NCI-H2029 (cell line): ENCODE results near the gene TNF.
"Not testable (repeated sequence)": the region's sequence is repeated elsewhere in the genome, so short reads cannot be mapped to it uniquely, and the experiment has no call there.

ENCODE experiments used
- DNase-seq: peaks from one replicate; lab custom pipeline; 2025; lab: John Stamatoyannopoulos, UW

The TNF gene

DNA sequence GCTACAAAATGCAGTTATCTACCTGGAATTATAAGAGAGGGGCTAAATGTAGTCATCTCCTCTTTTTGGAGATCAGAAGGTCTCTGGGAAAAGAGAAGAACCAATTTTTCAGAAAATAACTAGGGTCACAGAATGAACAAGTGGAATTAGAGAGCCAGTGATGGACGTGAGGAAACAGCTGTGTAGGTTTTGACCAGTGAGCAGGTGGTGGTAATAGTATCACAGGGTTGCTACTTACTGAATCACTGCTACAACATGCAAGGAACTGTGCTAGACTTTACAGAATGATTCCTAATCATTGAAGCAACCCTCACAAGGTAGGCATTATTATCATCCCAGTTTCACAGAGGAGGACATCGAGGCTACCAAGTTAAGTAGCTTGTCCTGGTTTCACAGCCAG, 30.7 kb upstream of the TNF start:
- no peak for DNase-seq

DNA sequence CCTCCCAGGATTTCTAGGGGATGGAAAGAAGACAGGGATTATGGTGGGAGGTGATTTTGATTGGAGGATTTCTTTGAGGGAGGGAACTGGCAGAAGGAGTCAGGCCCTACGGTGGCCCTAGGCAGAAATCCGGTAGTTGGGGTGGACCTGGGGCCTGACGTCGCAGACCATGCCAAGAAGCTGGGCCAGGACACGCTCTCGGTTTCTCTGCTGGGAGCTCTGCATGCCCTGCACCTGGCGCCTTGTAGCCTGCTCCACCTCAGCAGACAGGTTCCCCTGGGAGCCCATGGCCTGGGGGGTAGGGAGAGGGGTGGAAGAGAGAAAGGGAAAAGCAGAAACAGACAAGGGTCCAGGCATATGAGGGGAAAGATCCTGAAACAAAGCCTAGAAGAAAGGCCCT, 30.1 kb upstream of the TNF start:
- DNase-seq = no peak

DNA sequence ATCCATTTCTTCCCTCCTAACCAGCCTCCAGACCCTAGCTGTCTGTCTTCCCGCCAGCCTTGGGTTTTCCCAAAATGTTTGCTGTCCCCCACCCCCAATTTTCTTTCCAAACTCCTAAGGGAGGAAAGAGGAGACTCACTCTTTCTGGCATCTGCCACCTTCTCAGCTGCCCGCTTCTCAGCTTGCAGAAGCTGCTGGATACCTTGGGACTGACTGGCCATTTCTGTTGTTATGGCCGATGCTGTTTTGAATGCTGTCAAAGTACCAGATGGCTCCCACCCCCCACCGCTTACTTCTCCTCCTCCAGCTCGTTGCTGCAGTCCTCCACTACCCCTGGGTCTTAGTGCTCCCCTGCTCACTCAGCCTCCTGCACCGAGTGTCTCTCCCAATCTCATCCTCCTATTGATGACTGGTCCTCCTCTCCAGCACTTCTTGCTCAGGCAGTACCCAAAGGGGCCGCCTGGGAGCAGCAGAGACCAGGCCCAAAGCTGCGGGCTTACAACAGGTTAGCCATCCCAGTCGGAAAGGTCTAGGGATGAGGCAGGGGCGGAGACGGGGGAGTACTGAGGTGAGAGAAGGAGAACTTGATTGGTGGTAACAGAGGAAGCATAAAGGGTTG, 28.9 kb upstream of the TNF start, which contains the start of gene ATP6V1G2:
ATP6V1G2 (minus strand) TSS at position 270 of the 619 bp plus-strand sequence; CDS start at position 221, 49 bp downstream.
- DNase-seq = peak; percentile 94

DNA sequence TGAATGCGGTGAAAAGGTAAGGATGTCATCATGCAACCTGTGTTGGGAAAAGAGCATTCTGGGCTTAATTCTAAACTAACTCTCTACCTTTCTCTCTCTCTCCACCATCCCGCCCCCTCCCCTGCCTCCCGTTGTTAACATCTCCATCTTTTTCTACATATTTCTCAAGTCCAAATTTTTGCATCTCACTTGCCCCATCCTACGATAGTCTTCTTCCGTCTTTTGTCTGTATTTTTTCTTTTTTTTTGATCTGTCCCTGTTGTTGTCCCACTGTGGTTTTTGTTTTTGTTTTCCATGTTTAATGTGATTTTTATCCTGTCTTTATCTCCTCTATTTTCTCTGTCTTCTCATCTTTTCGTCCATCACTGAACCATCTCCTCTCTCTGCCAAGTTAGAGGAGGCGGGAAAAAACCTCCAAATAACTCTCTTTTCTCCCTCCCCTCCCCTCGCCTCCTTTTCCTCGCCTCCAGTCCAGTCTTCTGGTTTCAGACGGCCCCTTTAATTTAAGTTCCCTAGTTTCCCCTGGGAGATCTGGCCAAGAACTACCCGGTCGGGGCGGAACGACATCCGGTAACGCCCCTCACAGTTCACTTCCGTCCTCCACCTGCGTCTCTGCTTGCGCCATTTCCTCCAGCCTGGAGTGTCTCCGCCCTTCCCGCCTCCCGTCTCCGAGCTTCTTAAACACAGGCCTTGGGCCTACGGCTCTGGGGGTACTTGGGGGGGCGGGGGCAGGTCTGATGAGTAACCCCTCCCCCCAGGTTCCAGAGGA, 28.2 kb upstream of the TNF start, which contains the start of gene NFKBIL1:
NFKBIL1 (plus strand) TSS at position 651 of the 769 bp plus-strand sequence; CDS start at position 738, 87 bp downstream.
- peak; percentile 90 for DNase-seq

DNA sequence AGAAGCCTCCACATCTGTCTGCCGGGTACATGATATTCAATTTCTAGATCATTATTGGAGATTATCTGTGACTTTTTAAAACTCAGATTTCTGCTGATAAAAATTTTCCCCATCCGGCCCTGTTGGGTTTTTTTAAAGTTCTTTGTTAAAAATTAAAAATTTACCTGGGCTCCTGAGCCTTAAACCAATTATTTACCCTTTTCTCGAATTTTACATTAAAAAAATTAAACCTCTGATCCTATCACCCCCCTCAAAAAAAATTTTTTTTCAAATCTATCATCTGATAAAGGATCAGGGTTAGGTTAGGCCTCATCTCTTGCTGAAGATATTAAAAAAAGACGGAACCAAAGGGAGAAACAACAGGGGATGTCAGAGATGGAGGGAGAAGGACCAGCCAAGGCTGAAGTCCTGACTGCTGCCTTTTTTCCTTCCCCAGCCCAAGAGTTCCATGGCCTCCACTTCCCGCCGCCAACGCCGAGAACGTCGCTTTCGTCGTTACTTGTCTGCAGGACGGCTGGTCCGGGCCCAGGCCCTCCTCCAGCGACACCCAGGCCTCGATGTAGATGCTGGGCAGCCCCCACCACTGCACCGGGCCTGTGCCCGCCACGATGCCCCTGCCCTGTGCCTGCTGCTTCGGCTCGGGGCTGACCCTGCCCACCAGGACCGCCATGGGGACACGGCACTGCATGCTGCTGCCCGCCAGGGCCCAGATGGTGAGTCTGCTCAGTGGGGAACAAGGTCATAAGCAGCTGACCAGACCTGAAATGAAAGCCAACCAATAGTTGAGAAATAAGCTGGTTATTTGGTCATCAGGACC, 27.4 kb upstream of the TNF start:
- DNase-seq = no peak

DNA sequence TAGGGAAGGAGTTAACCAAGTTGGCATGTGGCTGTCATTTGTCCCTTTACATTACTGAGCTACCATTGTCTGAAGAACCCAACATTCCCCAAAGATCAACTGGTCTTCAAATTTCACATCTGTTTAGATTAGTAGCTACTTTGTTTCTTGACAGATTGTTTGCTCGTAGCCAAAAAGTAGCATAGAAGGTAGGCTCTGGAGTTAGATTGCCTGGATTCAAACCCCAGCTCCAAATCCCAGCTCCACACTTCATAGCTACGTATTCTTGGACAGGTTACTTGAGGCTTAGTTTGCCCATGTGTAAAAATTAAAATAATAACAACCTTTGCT, 26.9 kb upstream of the TNF start:
- no peak for DNase-seq

DNA sequence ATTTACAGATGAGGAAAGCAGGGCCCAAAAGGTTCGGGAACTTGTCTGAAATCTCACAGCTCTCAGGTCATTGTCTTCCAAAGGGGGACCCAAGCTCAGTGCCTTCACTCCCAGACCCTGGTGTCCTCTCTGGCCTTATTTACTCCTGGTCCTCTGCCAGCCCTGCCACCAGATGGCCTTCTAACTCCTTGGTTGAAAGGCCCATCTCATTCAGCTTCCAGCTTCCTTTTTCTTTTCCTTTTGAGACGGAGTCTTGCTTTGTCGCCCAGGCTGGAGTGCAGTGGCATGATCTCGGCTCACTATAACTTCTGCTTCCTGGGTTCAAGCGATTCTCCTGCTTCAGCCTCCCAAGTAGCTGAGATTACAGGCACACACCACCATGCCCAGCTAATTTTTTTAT, 24.0 kb upstream of the TNF start:
- not testable (repeated sequence) for DNase-seq

DNA sequence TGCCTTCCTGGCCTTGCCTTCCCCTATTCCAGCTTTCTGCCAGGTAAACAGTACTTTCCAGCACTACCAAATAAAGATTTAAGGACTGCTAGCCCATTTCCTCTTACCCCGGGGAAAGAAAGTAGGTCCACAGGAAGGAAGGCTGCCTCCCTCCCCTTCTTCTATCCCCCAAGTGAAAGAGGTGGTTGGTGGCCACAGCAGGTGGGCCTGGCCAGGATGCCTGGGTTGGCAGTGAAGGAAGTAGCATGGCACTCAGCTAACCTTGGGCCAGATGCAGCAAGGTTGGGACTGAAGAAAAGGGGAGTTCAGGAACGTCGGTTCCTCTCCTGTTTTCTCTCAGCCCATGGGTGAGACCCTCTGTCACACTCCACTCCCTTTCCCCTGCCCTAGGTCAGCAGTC, 19.1 kb upstream of the TNF start:
- DNase-seq = no peak

DNA sequence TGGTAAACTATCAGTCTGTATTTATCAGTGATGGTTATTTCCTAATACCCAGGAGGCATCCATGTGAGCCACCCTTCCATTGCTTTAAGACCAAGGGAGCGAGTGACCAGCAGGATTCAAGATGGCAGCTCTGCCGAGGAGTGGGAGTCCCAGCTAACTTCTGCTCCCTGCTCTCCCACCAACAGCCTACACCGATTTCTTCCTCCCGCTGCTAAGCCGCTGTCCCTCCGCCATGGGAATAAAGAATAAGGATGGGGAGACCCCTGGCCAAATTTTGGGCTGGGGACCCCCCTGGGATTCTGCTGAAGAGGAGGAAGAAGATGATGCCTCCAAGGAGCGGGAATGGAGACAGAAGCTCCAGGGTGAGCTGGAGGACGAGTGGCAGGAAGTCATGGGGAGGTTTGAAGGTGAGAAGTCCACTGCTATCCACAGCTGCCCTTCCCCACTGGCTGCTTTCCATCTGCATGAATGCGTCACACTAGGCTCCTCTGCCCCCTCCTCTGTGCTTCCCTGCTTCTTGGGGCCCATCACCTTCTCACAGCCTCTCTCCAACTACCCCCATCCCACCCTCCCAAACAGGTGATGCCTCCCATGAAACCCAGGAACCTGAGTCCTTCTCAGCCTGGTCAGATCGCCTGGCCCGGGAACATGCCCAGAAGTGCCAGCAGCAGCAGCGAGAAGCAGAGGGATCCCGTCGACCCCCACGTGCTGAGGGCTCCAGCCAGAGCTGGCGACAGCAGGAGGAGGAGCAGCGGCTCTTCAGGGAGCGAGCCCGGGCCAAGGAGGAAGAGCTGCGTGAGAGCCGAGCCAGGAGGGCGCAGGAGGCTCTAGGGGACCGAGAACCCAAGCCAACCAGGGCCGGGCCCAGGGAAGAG, 17.7 kb upstream of the TNF start:
- DNase-seq = no peak

DNA sequence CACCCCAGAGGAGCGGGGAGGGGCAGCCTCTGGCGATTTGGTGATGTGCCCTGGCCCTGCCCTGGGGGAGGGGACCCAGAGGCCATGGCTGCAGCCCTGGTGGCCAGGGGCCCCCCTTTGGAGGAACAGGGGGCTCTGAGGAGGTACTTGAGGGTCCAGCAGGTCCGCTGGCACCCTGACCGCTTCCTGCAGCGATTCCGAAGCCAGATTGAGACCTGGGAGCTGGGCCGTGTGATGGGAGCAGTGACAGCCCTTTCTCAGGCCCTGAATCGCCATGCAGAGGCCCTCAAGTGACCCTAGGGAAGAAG, 17.1 kb upstream of the TNF start:
- no peak for DNase-seq

DNA sequence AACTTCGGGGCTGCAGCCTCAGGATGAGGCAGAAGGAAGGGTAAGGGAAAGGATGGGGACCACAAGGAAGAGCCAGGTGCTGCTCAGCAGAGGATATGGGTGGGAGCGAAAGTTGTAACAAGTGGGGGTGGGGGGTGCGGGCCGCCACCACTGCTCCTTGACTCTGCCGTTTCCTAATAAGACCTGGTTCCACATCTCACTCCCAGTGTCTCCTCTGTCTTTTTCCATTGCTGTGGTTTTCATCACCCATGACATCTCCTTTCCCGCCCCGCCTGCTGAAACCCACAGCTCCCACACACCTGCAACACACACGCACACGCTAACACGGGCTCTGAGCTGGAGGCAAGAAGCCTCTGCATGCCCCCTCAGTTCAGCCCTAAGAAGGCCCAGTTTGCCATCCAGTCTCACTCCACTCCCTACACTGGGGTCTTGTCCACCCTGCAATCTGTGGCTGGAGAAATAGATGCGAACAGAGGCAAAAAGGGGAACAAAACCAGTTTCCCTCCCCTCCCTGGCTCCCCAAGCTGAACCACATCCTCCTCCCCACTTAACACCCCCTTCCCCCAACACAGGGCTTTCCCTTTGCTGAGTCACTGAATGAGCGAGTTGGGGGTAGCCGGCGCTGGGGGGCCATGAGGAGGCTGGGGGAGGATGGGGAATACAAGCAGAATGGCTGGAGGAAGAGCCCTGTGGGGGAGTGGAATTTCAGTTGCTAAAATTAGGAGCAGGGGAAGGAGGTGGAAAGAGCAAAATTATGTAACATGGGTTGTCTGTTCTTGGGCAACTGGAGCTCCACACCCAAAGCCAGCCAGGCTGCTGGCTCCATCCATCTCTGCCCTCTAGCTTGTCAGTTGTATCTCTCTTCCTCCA, 16.5 kb upstream of the TNF start:
- no peak for DNase-seq

DNA sequence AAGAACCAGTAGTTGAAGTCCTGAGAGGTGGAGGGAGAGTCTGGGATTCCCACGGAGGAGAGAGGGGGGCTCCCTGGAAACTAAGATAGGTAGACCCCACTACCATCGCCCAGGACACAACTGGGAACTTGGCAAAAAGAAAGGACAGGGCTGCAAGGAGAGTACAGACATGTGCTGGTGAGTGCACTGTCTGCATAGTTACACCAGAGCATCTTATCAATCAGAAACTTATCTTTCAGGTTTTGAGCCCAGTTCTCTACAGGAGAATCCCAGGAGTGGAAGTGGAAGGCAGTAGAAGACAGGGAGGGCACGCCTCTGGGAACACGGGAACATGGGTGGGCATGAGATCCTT, 15.8 kb upstream of the TNF start:
- DNase-seq = no peak

DNA sequence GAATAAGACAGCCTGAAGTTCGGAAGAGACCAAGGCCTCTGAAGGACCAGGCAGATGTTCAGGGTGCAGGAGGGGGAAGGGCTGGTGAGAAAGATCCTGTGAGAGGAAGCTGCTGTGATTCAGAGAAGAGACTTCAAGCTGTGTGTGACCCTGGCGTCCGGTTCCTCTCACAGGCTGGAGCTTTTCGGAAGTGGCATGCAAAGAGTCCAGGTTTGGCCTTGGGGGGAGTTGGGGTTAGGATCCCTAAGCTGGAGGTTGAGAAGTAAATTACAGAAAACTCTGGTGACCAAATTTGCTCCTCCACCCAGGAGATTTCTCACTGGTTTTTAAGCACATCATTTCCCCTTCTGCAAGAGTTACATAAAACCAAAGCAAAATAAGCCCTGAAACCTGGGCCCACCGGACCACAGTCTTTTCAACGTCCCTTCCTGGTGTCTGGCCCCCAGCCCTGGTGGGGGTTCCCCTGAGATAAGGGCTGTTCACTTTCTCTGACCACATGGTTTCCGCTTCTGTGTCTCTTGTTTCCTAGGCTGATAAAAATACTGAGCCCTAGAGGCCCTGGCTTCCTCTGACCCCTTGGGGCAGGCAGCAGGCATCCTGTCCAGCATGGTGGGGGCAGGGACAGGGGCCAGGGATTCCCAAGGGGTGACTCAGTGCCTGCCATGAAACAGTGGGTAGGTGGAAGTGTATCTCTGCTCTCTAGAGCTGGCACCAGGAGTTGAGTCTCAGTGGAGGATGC, 15.2 kb upstream of the TNF start:
- DNase-seq = no peak

DNA sequence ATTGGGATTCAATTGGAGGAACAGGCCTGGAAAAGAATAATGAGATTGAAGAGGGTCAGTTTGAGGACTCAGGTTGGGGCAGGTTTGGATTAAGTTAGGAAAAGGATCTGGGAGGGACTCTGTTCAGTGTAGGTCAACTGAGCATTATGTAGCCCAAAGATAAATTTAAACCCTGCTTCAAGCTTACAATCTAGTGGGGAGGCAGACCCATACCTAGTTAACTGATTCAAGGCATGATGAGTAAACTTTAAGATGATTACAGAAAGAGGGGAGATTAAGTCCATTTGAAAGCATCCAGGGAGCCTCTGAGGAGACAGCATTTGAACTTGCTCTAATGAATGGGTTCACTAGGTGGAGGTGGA, 14.7 kb upstream of the TNF start:
- no peak for DNase-seq

DNA sequence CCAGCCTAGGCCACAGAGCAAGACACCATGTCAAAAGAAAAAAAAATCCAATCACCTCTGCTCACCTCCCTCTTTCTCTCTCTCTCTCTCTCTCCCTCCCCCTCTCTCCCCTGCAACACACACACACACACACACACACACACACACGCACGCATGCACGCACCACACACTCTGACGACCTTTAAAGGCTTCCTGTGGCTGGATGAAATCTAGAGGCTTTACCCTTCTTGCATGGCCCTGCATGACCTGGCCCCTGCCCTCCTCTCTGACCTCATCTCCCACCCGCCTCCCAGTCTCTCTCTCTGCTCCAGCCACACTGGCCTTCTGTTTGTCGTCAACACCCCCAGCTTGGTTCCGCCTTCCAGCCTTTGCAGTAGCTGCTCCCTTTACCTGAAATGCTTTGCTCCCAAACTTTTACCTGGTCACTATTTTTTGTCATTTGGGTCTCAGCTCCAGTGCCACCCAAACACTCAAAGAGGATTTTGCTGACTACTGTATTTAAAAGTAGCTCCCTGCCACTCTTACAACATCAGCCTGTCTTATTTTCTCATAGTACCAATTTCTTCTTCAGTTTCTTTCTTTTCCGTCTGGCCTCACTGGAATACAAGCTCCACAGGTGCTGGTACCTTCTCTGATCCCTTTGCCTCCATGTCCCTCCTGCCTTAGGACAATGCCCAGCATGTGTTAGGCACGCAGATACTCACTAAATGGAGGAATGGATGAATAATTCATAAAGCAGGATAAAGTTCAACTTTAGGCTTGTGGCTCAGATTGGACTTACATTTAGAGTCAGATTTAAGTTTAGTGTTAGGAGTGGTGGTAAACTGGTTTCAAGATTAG, 7.6 kb upstream of the TNF start:
- no peak for DNase-seq

DNA sequence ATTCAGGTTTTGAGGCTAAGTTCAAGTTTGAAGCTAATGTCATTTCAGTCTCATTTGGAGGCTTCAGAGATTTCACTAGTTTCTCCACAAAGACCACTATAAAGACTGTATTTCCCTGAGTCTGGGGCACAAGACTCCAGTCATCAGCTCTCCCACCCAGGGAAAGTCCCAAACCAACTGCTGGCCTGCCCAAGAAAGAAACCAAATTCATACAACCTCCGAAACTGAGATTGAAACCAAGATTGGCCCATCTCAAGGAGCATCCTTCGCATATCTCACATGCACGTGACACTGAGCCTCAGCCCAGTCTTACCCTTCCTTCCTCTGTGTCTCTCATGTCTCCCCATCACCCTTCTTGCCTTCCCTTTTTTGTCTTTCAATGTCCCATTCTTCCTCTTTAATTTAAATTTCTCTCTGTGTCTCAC, 6.8 kb upstream of the TNF start:
- no peak for DNase-seq

DNA sequence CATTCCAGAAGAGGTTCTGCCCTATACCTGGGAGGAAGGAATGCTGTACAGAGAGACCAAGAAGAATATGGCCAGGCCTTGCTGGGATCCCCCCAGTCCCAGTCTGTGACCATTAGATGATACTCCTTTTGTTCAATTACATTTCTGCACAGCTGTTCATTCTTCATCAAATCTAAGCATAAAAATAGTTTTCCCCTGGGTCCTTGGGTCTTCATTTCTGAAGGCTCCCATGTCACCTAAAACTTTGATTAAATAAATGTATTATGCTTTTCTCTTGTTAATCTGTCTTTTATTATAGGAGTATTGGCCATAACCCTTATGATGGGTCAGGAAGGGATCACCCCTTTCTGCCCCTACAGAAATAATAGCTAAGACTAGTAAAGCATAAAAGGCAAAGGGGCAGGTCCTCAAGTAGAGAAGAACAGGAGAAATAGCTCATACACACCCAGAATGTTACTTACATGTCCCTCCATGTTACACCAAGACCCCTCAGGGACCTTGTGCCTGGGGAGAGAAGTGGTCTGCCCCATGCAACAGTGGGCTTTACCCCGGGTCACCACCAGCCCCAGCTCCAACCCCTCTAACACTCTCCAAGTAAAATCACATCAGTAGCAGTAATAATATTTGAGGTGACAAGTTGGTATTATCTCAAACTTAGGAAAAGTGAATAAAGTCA, 5.4 kb upstream of the TNF start:
- no peak for DNase-seq

DNA sequence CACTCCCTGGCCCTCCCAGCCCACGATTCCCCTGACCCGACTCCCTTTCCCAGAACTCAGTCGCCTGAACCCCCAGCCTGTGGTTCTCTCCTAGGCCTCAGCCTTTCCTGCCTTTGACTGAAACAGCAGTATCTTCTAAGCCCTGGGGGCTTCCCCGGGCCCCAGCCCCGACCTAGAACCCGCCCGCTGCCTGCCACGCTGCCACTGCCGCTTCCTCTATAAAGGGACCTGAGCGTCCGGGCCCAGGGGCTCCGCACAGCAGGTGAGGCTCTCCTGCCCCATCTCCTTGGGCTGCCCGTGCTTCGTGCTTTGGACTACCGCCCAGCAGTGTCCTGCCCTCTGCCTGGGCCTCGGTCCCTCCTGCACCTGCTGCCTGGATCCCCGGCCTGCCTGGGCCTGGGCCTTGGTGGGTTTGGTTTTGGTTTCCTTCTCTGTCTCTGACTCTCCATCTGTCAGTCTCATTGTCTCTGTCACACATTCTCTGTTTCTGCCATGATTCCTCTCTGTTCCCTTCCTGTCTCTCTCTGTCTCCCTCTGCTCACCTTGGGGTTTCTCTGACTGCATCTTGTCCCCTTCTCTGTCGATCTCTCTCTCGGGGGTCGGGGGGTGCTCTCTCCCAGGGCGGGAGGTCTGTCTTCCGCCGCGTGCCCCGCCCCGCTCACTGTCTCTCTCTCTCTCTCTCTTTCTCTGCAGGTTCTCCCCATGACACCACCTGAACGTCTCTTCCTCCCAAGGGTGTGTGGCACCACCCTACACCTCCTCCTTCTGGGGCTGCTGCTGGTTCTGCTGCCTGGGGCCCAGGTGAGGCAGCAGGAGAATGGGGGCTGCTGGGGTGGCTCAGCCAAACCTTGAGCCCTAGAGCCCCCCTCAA, 3.1 kb upstream of the TNF start, which contains the start of gene LTA:
LTA (plus strand) TSS at position 249 of the 871 bp plus-strand sequence; CDS start at position 703, 454 bp downstream.
- no peak for DNase-seq
